ENCODE data around the gene CABLES1. TPM values are rescaled to one million over a fixed set of nuclear protein-coding genes. Genes with fewer than 3 reads are reported as not detected.
A peak's percentile ranks its signal among the peaks of the same experiment; 100 is the strongest.
"Not testable (repeated sequence)": the region's sequence is repeated elsewhere in the genome, so short reads cannot be mapped to it uniquely, and the experiment has no call there.

Gene CABLES1
- total RNA-seq, 1 experiment from 2014 or later = 66.4 TPM

DNA sequence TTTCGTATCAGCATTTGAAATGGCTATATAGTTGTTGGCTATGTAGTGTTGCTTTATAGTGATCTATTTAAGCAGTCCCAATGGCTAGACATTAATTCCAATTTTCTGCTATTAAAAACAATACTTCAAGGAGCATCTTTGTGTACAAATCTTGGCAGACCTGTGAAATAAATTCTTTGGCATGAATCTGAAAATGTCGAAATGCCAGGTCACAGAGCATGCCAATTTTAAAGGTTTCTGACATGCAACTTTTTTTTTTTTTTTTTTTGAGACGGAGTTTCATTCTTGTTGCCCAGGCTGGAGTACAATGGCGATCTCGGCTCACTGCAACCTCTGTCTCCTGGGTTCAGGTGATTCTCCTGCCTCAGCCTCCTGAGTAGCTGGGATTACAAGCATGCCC is 26.8 kb upstream of the CABLES1 start:
- intact Hi-C loops (cut with micrococcal nuclease; ENCODE audit: unreplicated experiment) = loop anchor here (10.0 kb wide), 1 partner anchor 84 kb away; no protein-coding TSS in a partner anchor
- peak overlapping the region; percentile 89 for H3K27ac ChIP-seq (ENCODE audit: low read length)
- POLR2A ChIA-PET = no interaction called here
- ATAC-seq (no peak), DNase-seq (ENCODE audit: low read depth, low spot score) (no peak)
- BruUV-seq (replicated peaks) = no TSS peak
- CTCF ChIA-PET = no interaction called here
- in situ Hi-C loops (cut with HindIII; ENCODE audit: low pct_unique_long_range_greater_than_20kb, low sequenced_read_pairs) = no loop called here
- H3K4me1 ChIP-seq (ENCODE audit: control insufficient read depth, insufficient read depth, low read length) = peaks cover 46% of the 10 kb centered on the region
- TF ChIP-seq, protein P1, sequence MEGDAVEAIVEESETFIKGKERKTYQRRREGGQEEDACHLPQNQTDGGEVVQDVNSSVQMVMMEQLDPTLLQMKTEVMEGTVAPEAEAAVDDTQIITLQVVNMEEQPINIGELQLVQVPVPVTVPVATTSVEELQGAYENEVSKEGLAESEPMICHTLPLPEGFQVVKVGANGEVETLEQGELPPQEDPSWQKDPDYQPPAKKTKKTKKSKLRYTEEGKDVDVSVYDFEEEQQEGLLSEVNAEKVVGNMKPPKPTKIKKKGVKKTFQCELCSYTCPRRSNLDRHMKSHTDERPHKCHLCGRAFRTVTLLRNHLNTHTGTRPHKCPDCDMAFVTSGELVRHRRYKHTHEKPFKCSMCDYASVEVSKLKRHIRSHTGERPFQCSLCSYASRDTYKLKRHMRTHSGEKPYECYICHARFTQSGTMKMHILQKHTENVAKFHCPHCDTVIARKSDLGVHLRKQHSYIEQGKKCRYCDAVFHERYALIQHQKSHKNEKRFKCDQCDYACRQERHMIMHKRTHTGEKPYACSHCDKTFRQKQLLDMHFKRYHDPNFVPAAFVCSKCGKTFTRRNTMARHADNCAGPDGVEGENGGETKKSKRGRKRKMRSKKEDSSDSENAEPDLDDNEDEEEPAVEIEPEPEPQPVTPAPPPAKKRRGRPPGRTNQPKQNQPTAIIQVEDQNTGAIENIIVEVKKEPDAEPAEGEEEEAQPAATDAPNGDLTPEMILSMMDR (IDR thresholded peaks at IDR 0.05) = no peak
- TF ChIP-seq TCF7L2 (IDR thresholded peaks at IDR 0.05; ENCODE audit: low read depth, low read length) (no peak), SIN3A (IDR thresholded peaks at IDR 0.05; ENCODE audit: borderline replicate concordance, insufficient read depth, low read depth, low read length) (no peak), POLR2AphosphoS5 (IDR thresholded peaks at IDR 0.05; ENCODE audit: low read depth, low read length) (no peak)
- TF ChIP-seq, protein P2, sequence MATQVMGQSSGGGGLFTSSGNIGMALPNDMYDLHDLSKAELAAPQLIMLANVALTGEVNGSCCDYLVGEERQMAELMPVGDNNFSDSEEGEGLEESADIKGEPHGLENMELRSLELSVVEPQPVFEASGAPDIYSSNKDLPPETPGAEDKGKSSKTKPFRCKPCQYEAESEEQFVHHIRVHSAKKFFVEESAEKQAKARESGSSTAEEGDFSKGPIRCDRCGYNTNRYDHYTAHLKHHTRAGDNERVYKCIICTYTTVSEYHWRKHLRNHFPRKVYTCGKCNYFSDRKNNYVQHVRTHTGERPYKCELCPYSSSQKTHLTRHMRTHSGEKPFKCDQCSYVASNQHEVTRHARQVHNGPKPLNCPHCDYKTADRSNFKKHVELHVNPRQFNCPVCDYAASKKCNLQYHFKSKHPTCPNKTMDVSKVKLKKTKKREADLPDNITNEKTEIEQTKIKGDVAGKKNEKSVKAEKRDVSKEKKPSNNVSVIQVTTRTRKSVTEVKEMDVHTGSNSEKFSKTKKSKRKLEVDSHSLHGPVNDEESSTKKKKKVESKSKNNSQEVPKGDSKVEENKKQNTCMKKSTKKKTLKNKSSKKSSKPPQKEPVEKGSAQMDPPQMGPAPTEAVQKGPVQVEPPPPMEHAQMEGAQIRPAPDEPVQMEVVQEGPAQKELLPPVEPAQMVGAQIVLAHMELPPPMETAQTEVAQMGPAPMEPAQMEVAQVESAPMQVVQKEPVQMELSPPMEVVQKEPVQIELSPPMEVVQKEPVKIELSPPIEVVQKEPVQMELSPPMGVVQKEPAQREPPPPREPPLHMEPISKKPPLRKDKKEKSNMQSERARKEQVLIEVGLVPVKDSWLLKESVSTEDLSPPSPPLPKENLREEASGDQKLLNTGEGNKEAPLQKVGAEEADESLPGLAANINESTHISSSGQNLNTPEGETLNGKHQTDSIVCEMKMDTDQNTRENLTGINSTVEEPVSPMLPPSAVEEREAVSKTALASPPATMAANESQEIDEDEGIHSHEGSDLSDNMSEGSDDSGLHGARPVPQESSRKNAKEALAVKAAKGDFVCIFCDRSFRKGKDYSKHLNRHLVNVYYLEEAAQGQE (IDR thresholded peaks at IDR 0.05; ENCODE audit: insufficient read depth in 1 of 2, low read depth in 2 of 2, low read length in 1 of 2) = no peak
- no peaks in the 10 kb centered on the region for H3K36me3 ChIP-seq (ENCODE audit: control insufficient read depth, insufficient read depth, low read length)
- H3K4me3 ChIP-seq (ENCODE audit: low read depth in 2 of 2, low read length in 2 of 2) = no peak overlapping the region
- no peaks in the 10 kb centered on the region; the same call in 1 of the 2 replicates for H3K9me3 ChIP-seq (ENCODE audit: control insufficient read depth, insufficient read depth, low read depth, low read length)
- no peaks in the 10 kb centered on the region for H3K27me3 ChIP-seq (ENCODE audit: control insufficient read depth, insufficient read depth, low read length)

- POLR2A ChIA-PET; H3K4me3 ChIP-seq (ENCODE audit: low read depth in 2 of 2, low read length in 2 of 2); ATAC-seq; H3K36me3 ChIP-seq (ENCODE audit: control insufficient read depth, insufficient read depth, low read length); H3K27me3 ChIP-seq (ENCODE audit: control insufficient read depth, insufficient read depth, low read length); CTCF ChIA-PET; H3K9me3 ChIP-seq (ENCODE audit: control insufficient read depth, insufficient read depth, low read depth, low read length); in situ Hi-C loops (cut with HindIII; ENCODE audit: low pct_unique_long_range_greater_than_20kb, low sequenced_read_pairs); DNase-seq (ENCODE audit: low read depth, low spot score); BruUV-seq (replicated peaks): not testable (repeated sequence)
- Histone ChIP-seq H3K4me1 (ENCODE audit: control insufficient read depth, insufficient read depth, low read length) (peaks cover 49% of the 10 kb centered on the region), H3K27ac (ENCODE audit: low read length) (peak overlapping the region; percentile 89)
- intact Hi-C loops (cut with micrococcal nuclease; ENCODE audit: unreplicated experiment) = loop anchor here (10.0 kb wide), 1 partner anchor 84 kb away; no protein-coding TSS in a partner anchor
These were observed 26.1 kb upstream of the CABLES1 start for GRCh38 chr18:23109163-23109562.

GRCh38 chr18:23113576-23113975 is 21.7 kb upstream of the CABLES1 start:
- no peak for ATAC-seq
- intact Hi-C loops (cut with micrococcal nuclease; ENCODE audit: unreplicated experiment) (no loop called here), in situ Hi-C loops (cut with HindIII; ENCODE audit: low pct_unique_long_range_greater_than_20kb, low sequenced_read_pairs) (no loop called here)
- TF ChIP-seq, protein P2 (IDR thresholded peaks at IDR 0.05; ENCODE audit: insufficient read depth in 1 of 2, low read depth in 2 of 2, low read length in 1 of 2) = no peak
- TF ChIP-seq TCF7L2 (IDR thresholded peaks at IDR 0.05; ENCODE audit: low read depth, low read length) = no peak
- TF ChIP-seq SIN3A (IDR thresholded peaks at IDR 0.05; ENCODE audit: borderline replicate concordance, insufficient read depth, low read depth, low read length) = no peak
- TF ChIP-seq, protein P1 (IDR thresholded peaks at IDR 0.05) = no peak
- no peak for TF ChIP-seq POLR2AphosphoS5 (IDR thresholded peaks at IDR 0.05; ENCODE audit: low read depth, low read length)
- no peaks in the 10 kb centered on the region; the same call in 1 of the 2 replicates for H3K9me3 ChIP-seq (ENCODE audit: control insufficient read depth, insufficient read depth, low read depth, low read length)
- DNase-seq (ENCODE audit: low read depth, low spot score) = no peak
- H3K27ac ChIP-seq (ENCODE audit: low read length) = peak overlapping the region; percentile 82
- ChIA-PET CTCF (no interaction called here), POLR2A (interaction anchor here (0.6 kb wide), 1 partner anchor 21 kb away, joined by 9 read pairs; no protein-coding TSS in a partner anchor)
- no peaks in the 10 kb centered on the region for H3K36me3 ChIP-seq (ENCODE audit: control insufficient read depth, insufficient read depth, low read length)
- H3K4me3 ChIP-seq (ENCODE audit: low read depth in 2 of 2, low read length in 2 of 2) = no peak overlapping the region
- no peaks in the 10 kb centered on the region for H3K27me3 ChIP-seq (ENCODE audit: control insufficient read depth, insufficient read depth, low read length)
- peaks cover 37% of the 10 kb centered on the region for H3K4me1 ChIP-seq (ENCODE audit: control insufficient read depth, insufficient read depth, low read length)
- BruUV-seq (replicated peaks) = no TSS peak

All from Panc1 (cell line).